CD4-positive, CD25-positive, alpha-beta regulatory T cell (primary cell): ENCODE results near the gene C8G. TPM values are rescaled to one million over a fixed set of nuclear protein-coding genes. Genes with fewer than 3 reads are reported as not detected.

Experiments
- ATAC-seq, 2 donors: fragments of 150-1000 bp; cut with Tn5 transposase; one replicate each; pipeline ENCODE4 v1.10.0; 2021; ENCODE audit warnings: low read depth in 2 of 2, moderate number of reproducible peaks in 2 of 2, moderate library complexity in 1 of 2
- DNase-seq, 3 donors: peaks; one replicate each; pipeline versions ENCODE4 v3.0.0 to v3.0.0-alpha.2; 2012 to 2022; ENCODE audit warnings: mixed read lengths in 1 of 3
- H3K27ac ChIP-seq: one replicate; pipeline ENCODE4 v1.7.0; 2013; ENCODE audit warnings: mild to moderate bottlenecking, low read length; ENCODE audit not compliant: insufficient read depth, poor library complexity, severe bottlenecking
- H3K27me3 ChIP-seq: one replicate; pipeline ENCODE4 v1.7.0; 2013; ENCODE audit warnings: low read length; ENCODE audit not compliant: control insufficient read depth, insufficient read depth
- H3K36me3 ChIP-seq: one replicate; pipeline ENCODE4 v1.7.0; 2013; ENCODE audit warnings: mild to moderate bottlenecking, low read length, moderate library complexity; ENCODE audit not compliant: control insufficient read depth, insufficient read depth
- H3K4me1 ChIP-seq: 2 replicates; pipeline ENCODE4 v1.7.0; 2013; ENCODE audit warnings: mild to moderate bottlenecking, low read length; ENCODE audit not compliant: insufficient read depth, control insufficient read depth, poor library complexity, severe bottlenecking
- H3K4me3 ChIP-seq: one replicate; pipeline ENCODE4 v1.7.0; 2013; ENCODE audit warnings: low read depth, mild to moderate bottlenecking, low read length, moderate library complexity
- H3K9me3 ChIP-seq, 2 experiments: 1 replicate in 1 of 2; 2 replicates in 1 of 2; pipeline ENCODE4 v1.7.0; 2013; ENCODE audit warnings: low read length in 2 of 2, mild to moderate bottlenecking in 1 of 2, moderate library complexity in 1 of 2; ENCODE audit not compliant: control insufficient read depth in 2 of 2
- H3K27ac Mint-ChIP-seq, 3 donors: one replicate each; pipeline ENCODE4 v1.8.0; 2020 to 2022; ENCODE audit warnings: mild to moderate bottlenecking in 3 of 3, mixed read lengths in 3 of 3, moderate library complexity in 2 of 3
- H3K27me3 Mint-ChIP-seq: one replicate; pipeline ENCODE4 v1.8.0; 2022; ENCODE audit warnings: mild to moderate bottlenecking, mixed read lengths
- H3K36me3 Mint-ChIP-seq: one replicate; pipeline ENCODE4 v1.8.0; 2020; ENCODE audit warnings: mixed read lengths
- H3K4me1 Mint-ChIP-seq, 4 donors: one replicate each; pipeline ENCODE4 v1.8.0; 2020 to 2022; ENCODE audit warnings: mixed read lengths in 4 of 4, mild to moderate bottlenecking in 1 of 4
- H3K4me3 Mint-ChIP-seq, 4 donors: one replicate each; pipeline ENCODE4 v1.8.0; 2020 to 2022; ENCODE audit warnings: mild to moderate bottlenecking in 4 of 4, mixed read lengths in 4 of 4, moderate library complexity in 3 of 4
- H3K9me3 Mint-ChIP-seq, 7 donors: one replicate each; pipeline ENCODE4 v1.8.0; 2020 to 2022; ENCODE audit warnings: mixed read lengths in 7 of 7, mild to moderate bottlenecking in 3 of 7, moderate library complexity in 2 of 7
- polyA plus RNA-seq, 4 donors: library from polyadenylated mRNA; unstranded; fragments of 300-500 nt; fragmentation: Illumina TruSeq; gene quantifications; one replicate each; pipeline ENCODE4 v1.2.3, GENCODE V29; 2021
- total RNA-seq: library from RNA; stranded (reverse); gene quantifications from one replicate; pipeline ENCODE4 v1.2.3, GENCODE V29; 2022

The C8G gene
- total and polyA plus RNA-seq, 5 donors from 2014 or later: 0.96 to 1.1 TPM; not detected in 3

GRCh38 chr9:136954270-136955083, 9.4 kb downstream of the C8G start:
- Mint-ChIP-seq H3K4me3 (peak overlapping the region in 1 of 4 donors; percentile 75), H3K9me3 (peaks cover 0 to 2% (median 0%) of the 10 kb centered on the region in 7 donors), H3K36me3 (no peaks in the 10 kb centered on the region), H3K27ac (no peak overlapping the region), H3K4me1 (peaks cover 0 to 6% (median 0%) of the 10 kb centered on the region in 4 donors), H3K27me3 (peaks cover 4% of the 10 kb centered on the region)
- Histone ChIP-seq H3K4me3 (no peak overlapping the region), H3K4me1 (peaks cover 16% of the 10 kb centered on the region), H3K36me3 (no peaks in the 10 kb centered on the region), H3K27me3 (no peaks in the 10 kb centered on the region), H3K9me3 (no peaks in the 10 kb centered on the region), H3K27ac (no peak overlapping the region)
- DNase-seq (no peak), ATAC-seq (no peak)

GRCh38 chr9:136955202-136955942, 10.3 kb downstream of the C8G start:
- H3K9me3 ChIP-seq: no peaks in the 10 kb centered on the region
- Mint-ChIP-seq H3K4me1 (peaks cover 0 to 5% (median 0%) of the 10 kb centered on the region in 4 donors), H3K9me3 (peaks cover 0 to 2% (median 0%) of the 10 kb centered on the region in 7 donors), H3K27ac (no peak overlapping the region), H3K36me3 (no peaks in the 10 kb centered on the region), H3K27me3 (peaks cover 4% of the 10 kb centered on the region), H3K4me3 (peak overlapping the region in 1 of 4 donors; percentile 88)
- no peak for DNase-seq
- no peaks in the 10 kb centered on the region for H3K27me3 ChIP-seq
- H3K36me3 ChIP-seq: no peaks in the 10 kb centered on the region
- H3K27ac ChIP-seq: no peak overlapping the region
- peaks cover 19% of the 10 kb centered on the region for H3K4me1 ChIP-seq
- H3K4me3 ChIP-seq: no peak overlapping the region
- ATAC-seq: no peak

GRCh38 chr9:136955943-136956335, 10.9 kb downstream of the C8G start:
- no peak for ATAC-seq
- Histone ChIP-seq H3K36me3 (no peaks in the 10 kb centered on the region), H3K27ac (no peak overlapping the region), H3K4me3 (no peak overlapping the region), H3K9me3 (no peaks in the 10 kb centered on the region), H3K4me1 (peaks cover 18% of the 10 kb centered on the region), H3K27me3 (no peaks in the 10 kb centered on the region)
- Mint-ChIP-seq H3K4me3 (no peak overlapping the region), H3K27me3 (peaks cover 4% of the 10 kb centered on the region), H3K36me3 (no peaks in the 10 kb centered on the region), H3K27ac (no peak overlapping the region), H3K4me1 (peaks cover 0 to 5% (median 0%) of the 10 kb centered on the region in 4 donors), H3K9me3 (peaks cover 0 to 2% (median 0%) of the 10 kb centered on the region in 7 donors)
- no peak for DNase-seq

GRCh38 chr9:136956604-136957003, 11.6 kb downstream of the C8G start:
- H3K4me1 Mint-ChIP-seq: peaks cover 0 to 5% (median 0%) of the 10 kb centered on the region in 4 donors
- H3K36me3 ChIP-seq: no peaks in the 10 kb centered on the region

GRCh38 chr9:136957461-136957860, 12.4 kb downstream of the C8G start:
- H3K4me1 Mint-ChIP-seq: peaks cover 0 to 5% (median 0%) of the 10 kb centered on the region in 4 donors
- H3K4me1 ChIP-seq: peaks cover 30% of the 10 kb centered on the region
- H3K27ac Mint-ChIP-seq: no peak overlapping the region
- H3K36me3 ChIP-seq: no peaks in the 10 kb centered on the region
- no peaks in the 10 kb centered on the region for H3K9me3 ChIP-seq
- H3K27ac ChIP-seq: no peak overlapping the region
- H3K27me3 ChIP-seq: no peaks in the 10 kb centered on the region
- DNase-seq (no peak), ATAC-seq (no peak)
- H3K27me3 Mint-ChIP-seq: peaks cover 4% of the 10 kb centered on the region
- no peaks in the 10 kb centered on the region for H3K36me3 Mint-ChIP-seq
- peaks cover 0 to 2% (median 0%) of the 10 kb centered on the region in 7 donors for H3K9me3 Mint-ChIP-seq
- no peak overlapping the region for H3K4me3 ChIP-seq
- no peak overlapping the region for H3K4me3 Mint-ChIP-seq

More at GRCh38 chr9:136956604-136957003, 11.6 kb downstream of the C8G start:
- H3K27me3 ChIP-seq: no peaks in the 10 kb centered on the region
- ATAC-seq (no peak), DNase-seq (no peak)
- H3K9me3 Mint-ChIP-seq: peaks cover 0 to 2% (median 0%) of the 10 kb centered on the region in 7 donors
- H3K27me3 Mint-ChIP-seq: peaks cover 4% of the 10 kb centered on the region
- no peak overlapping the region for H3K27ac Mint-ChIP-seq
- peaks cover 25% of the 10 kb centered on the region for H3K4me1 ChIP-seq
- no peak overlapping the region for H3K27ac ChIP-seq
- H3K9me3 ChIP-seq: no peaks in the 10 kb centered on the region
- H3K36me3 Mint-ChIP-seq: no peaks in the 10 kb centered on the region
- H3K4me3 ChIP-seq: no peak overlapping the region
- no peak overlapping the region for H3K4me3 Mint-ChIP-seq

- Histone ChIP-seq H3K36me3 (no peaks in the 10 kb centered on the region), H3K27ac (no peak overlapping the region), H3K27me3 (no peaks in the 10 kb centered on the region), H3K9me3 (no peaks in the 10 kb centered on the region), H3K4me1 (peaks cover 34% of the 10 kb centered on the region), H3K4me3 (no peak overlapping the region)
- no peaks in the 10 kb centered on the region for H3K36me3 Mint-ChIP-seq
- DNase-seq: no peak
- H3K4me1 Mint-ChIP-seq: peaks cover 0 to 5% (median 2%) of the 10 kb centered on the region in 4 donors
- peaks cover 4% of the 10 kb centered on the region for H3K27me3 Mint-ChIP-seq
- no peak overlapping the region for H3K4me3 Mint-ChIP-seq
- no peak overlapping the region for H3K27ac Mint-ChIP-seq
- no peak for ATAC-seq
- H3K9me3 Mint-ChIP-seq: peaks cover 0 to 2% (median 0%) of the 10 kb centered on the region in 7 donors
These were observed 12.9 kb downstream of the C8G start for GRCh38 chr9:136957901-136958300.

- H3K27ac ChIP-seq: no peak overlapping the region
- no peak overlapping the region for H3K4me3 Mint-ChIP-seq
These were observed 13.4 kb downstream of the C8G start for GRCh38 chr9:136958473-136958872.

More at GRCh38 chr9:136958473-136958872, 13.4 kb downstream of the C8G start:
- no peak for DNase-seq
- no peak overlapping the region for H3K4me3 ChIP-seq
- H3K9me3 Mint-ChIP-seq: peaks cover 0 to 2% (median 0%) of the 10 kb centered on the region in 7 donors
- H3K27me3 Mint-ChIP-seq: peaks cover 4% of the 10 kb centered on the region
- no peaks in the 10 kb centered on the region for H3K9me3 ChIP-seq
- no peak for ATAC-seq
- no peaks in the 10 kb centered on the region for H3K36me3 ChIP-seq
- peaks cover 0 to 9% (median 2%) of the 10 kb centered on the region in 4 donors for H3K4me1 Mint-ChIP-seq
- H3K36me3 Mint-ChIP-seq: no peaks in the 10 kb centered on the region
- H3K27ac Mint-ChIP-seq: no peak overlapping the region
- H3K4me1 ChIP-seq: peaks cover 34% of the 10 kb centered on the region
- no peaks in the 10 kb centered on the region for H3K27me3 ChIP-seq
